ENCODE data around the gene RFK.

DNA sequence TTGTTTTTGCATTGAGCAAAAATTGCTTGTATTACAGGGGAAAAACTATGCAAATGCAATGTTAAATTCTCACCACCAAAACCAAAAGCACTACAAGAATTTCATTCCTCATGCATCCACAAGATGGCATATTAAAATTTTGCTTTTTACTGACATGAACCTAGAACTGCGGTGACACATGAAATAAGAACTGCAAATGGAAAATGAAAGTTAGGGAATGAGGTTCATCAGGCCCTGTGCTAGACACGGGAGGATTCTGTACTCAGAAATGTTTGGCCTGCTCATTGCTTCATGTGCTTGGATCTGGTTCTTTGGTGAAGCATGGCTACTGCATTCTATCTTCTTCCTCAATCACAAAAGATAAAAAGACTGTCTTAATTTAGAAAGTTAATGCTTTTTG, 9.1 kb upstream of the RFK start:
- TF ChIP-seq POLR2AphosphoS5 (IDR thresholded peaks at IDR 0.05) (peak; percentile 28), POLR2A (IDR thresholded peaks at IDR 0.05) (no peak)
- TF ChIP-seq, protein P1, sequence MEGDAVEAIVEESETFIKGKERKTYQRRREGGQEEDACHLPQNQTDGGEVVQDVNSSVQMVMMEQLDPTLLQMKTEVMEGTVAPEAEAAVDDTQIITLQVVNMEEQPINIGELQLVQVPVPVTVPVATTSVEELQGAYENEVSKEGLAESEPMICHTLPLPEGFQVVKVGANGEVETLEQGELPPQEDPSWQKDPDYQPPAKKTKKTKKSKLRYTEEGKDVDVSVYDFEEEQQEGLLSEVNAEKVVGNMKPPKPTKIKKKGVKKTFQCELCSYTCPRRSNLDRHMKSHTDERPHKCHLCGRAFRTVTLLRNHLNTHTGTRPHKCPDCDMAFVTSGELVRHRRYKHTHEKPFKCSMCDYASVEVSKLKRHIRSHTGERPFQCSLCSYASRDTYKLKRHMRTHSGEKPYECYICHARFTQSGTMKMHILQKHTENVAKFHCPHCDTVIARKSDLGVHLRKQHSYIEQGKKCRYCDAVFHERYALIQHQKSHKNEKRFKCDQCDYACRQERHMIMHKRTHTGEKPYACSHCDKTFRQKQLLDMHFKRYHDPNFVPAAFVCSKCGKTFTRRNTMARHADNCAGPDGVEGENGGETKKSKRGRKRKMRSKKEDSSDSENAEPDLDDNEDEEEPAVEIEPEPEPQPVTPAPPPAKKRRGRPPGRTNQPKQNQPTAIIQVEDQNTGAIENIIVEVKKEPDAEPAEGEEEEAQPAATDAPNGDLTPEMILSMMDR (IDR thresholded peaks at IDR 0.05), result peak in 3 of 4 experiments; percentile 51 to 72 (median 64)

Data from prostate gland (tissue), 2 donors.